ENCODE data around the gene TMTC1.

The TMTC1 gene

GRCh38 chr12:29671742-29672141 is 112.0 kb downstream of the TMTC1 start:
- H3K9me3 Mint-ChIP-seq: no peaks in the 10 kb centered on the region
- H3K4me1 Mint-ChIP-seq: no peaks in the 10 kb centered on the region
- no peaks in the 10 kb centered on the region for H3K27me3 Mint-ChIP-seq
- no peak for DNase-seq
- H3K27ac Mint-ChIP-seq: no peak overlapping the region
- CTCF ChIA-PET: no interaction called here
- no peak overlapping the region for H3K4me3 Mint-ChIP-seq
- H3K36me3 Mint-ChIP-seq: no peaks in the 10 kb centered on the region

GRCh38 chr12:29667011-29667410 is 116.7 kb downstream of the TMTC1 start:
- DNase-seq: no peak
- no peak overlapping the region for H3K27ac Mint-ChIP-seq
- no peak overlapping the region for H3K4me3 Mint-ChIP-seq
- H3K4me1 Mint-ChIP-seq: no peaks in the 10 kb centered on the region
- CTCF ChIA-PET: no interaction called here
- peaks cover 1% of the 10 kb centered on the region for H3K9me3 Mint-ChIP-seq
- H3K36me3 Mint-ChIP-seq: no peaks in the 10 kb centered on the region
- H3K27me3 Mint-ChIP-seq: no peaks in the 10 kb centered on the region

- Mint-ChIP-seq H3K27ac (no peak overlapping the region), H3K9me3 (peaks cover 1% of the 10 kb centered on the region), H3K36me3 (no peaks in the 10 kb centered on the region), H3K27me3 (no peaks in the 10 kb centered on the region), H3K4me1 (no peaks in the 10 kb centered on the region), H3K4me3 (no peak overlapping the region)
- CTCF ChIA-PET: no interaction called here
- no peak for DNase-seq
Observed at GRCh38 chr12:29665107-29665506, 118.6 kb downstream of the TMTC1 start.

- no peak for DNase-seq
- no peak overlapping the region for H3K4me3 Mint-ChIP-seq
Observed at GRCh38 chr12:29662734-29663323, 120.9 kb downstream of the TMTC1 start.

GRCh38 chr12:29660847-29661246 is 122.9 kb downstream of the TMTC1 start:
- H3K27me3 Mint-ChIP-seq: no peaks in the 10 kb centered on the region
- no peak overlapping the region for H3K27ac Mint-ChIP-seq
- DNase-seq: no peak
- CTCF ChIA-PET: no interaction called here
- peaks cover 1% of the 10 kb centered on the region for H3K9me3 Mint-ChIP-seq
- H3K4me1 Mint-ChIP-seq: no peaks in the 10 kb centered on the region
- H3K4me3 Mint-ChIP-seq: no peak overlapping the region
- H3K36me3 Mint-ChIP-seq: no peaks in the 10 kb centered on the region

More at GRCh38 chr12:29662734-29663323, 120.9 kb downstream of the TMTC1 start:
- Mint-ChIP-seq H3K9me3 (peaks cover 1% of the 10 kb centered on the region), H3K36me3 (no peaks in the 10 kb centered on the region), H3K4me1 (no peaks in the 10 kb centered on the region), H3K27ac (no peak overlapping the region), H3K27me3 (no peaks in the 10 kb centered on the region)
- CTCF ChIA-PET: no interaction called here

GRCh38 chr12:29656762-29657538 is 126.8 kb downstream of the TMTC1 start:
- Mint-ChIP-seq H3K4me1 (no peaks in the 10 kb centered on the region), H3K9me3 (no peaks in the 10 kb centered on the region)
- no peak for DNase-seq

GRCh38 chr12:29655861-29656260 is 127.9 kb downstream of the TMTC1 start:
- Mint-ChIP-seq H3K4me1 (no peaks in the 10 kb centered on the region), H3K27ac (no peak overlapping the region), H3K36me3 (no peaks in the 10 kb centered on the region), H3K27me3 (no peaks in the 10 kb centered on the region), H3K4me3 (no peak overlapping the region), H3K9me3 (no peaks in the 10 kb centered on the region)
- DNase-seq: no peak
- CTCF ChIA-PET: no interaction called here

More at GRCh38 chr12:29656762-29657538, 126.8 kb downstream of the TMTC1 start:
- Mint-ChIP-seq H3K36me3 (no peaks in the 10 kb centered on the region), H3K27ac (no peak overlapping the region), H3K27me3 (no peaks in the 10 kb centered on the region), H3K4me3 (no peak overlapping the region)
- CTCF ChIA-PET: no interaction called here

- Mint-ChIP-seq H3K9me3 (no peaks in the 10 kb centered on the region), H3K4me1 (no peaks in the 10 kb centered on the region), H3K27ac (no peak overlapping the region), H3K4me3 (no peak overlapping the region), H3K36me3 (no peaks in the 10 kb centered on the region), H3K27me3 (no peaks in the 10 kb centered on the region)
- DNase-seq: no peak
- CTCF ChIA-PET: no interaction called here
Observed at GRCh38 chr12:29653286-29653685, 130.5 kb downstream of the TMTC1 start.

- no peak overlapping the region for H3K4me3 Mint-ChIP-seq
- CTCF ChIA-PET: no interaction called here
- no peaks in the 10 kb centered on the region for H3K27me3 Mint-ChIP-seq
- H3K4me1 Mint-ChIP-seq: no peaks in the 10 kb centered on the region
- no peaks in the 10 kb centered on the region for H3K9me3 Mint-ChIP-seq
- no peak overlapping the region for H3K27ac Mint-ChIP-seq
- DNase-seq: no peak
- no peaks in the 10 kb centered on the region for H3K36me3 Mint-ChIP-seq
Observed at GRCh38 chr12:29650371-29650770, 133.4 kb downstream of the TMTC1 start.

GRCh38 chr12:29649722-29650121 is 134.0 kb downstream of the TMTC1 start:
- Mint-ChIP-seq H3K4me1 (no peaks in the 10 kb centered on the region), H3K27ac (no peak overlapping the region), H3K36me3 (no peaks in the 10 kb centered on the region), H3K9me3 (no peaks in the 10 kb centered on the region), H3K27me3 (no peaks in the 10 kb centered on the region), H3K4me3 (no peak overlapping the region)
- DNase-seq: no peak
- CTCF ChIA-PET: no interaction called here

- CTCF ChIA-PET: no interaction called here
- H3K9me3 Mint-ChIP-seq: no peaks in the 10 kb centered on the region
- H3K36me3 Mint-ChIP-seq: no peaks in the 10 kb centered on the region
- no peak for DNase-seq
- H3K4me1 Mint-ChIP-seq: no peaks in the 10 kb centered on the region
- no peak overlapping the region for H3K4me3 Mint-ChIP-seq
- H3K27ac Mint-ChIP-seq: no peak overlapping the region
- no peaks in the 10 kb centered on the region for H3K27me3 Mint-ChIP-seq
Observed at GRCh38 chr12:29644536-29645162, 139.1 kb downstream of the TMTC1 start.

- DNase-seq: no peak
- H3K4me3 Mint-ChIP-seq: no peak overlapping the region
- no peak overlapping the region for H3K27ac Mint-ChIP-seq
- no peaks in the 10 kb centered on the region for H3K4me1 Mint-ChIP-seq
- no peaks in the 10 kb centered on the region for H3K9me3 Mint-ChIP-seq
- CTCF ChIA-PET: no interaction called here
- no peaks in the 10 kb centered on the region for H3K27me3 Mint-ChIP-seq
- no peaks in the 10 kb centered on the region for H3K36me3 Mint-ChIP-seq
Observed at GRCh38 chr12:29640589-29641345, 143.0 kb downstream of the TMTC1 start.

- CTCF ChIA-PET: no interaction called here
- H3K27ac Mint-ChIP-seq: no peak overlapping the region
- no peaks in the 10 kb centered on the region for H3K9me3 Mint-ChIP-seq
- H3K4me1 Mint-ChIP-seq: no peaks in the 10 kb centered on the region
- H3K36me3 Mint-ChIP-seq: no peaks in the 10 kb centered on the region
- no peak for DNase-seq
- H3K4me3 Mint-ChIP-seq: no peak overlapping the region
- H3K27me3 Mint-ChIP-seq: no peaks in the 10 kb centered on the region
Observed at GRCh38 chr12:29639893-29640495, 143.7 kb downstream of the TMTC1 start.

GRCh38 chr12:29638528-29638927 is 145.2 kb downstream of the TMTC1 start:
- no peak overlapping the region for H3K27ac Mint-ChIP-seq
- no peaks in the 10 kb centered on the region for H3K27me3 Mint-ChIP-seq
- H3K4me3 Mint-ChIP-seq: no peak overlapping the region
- H3K36me3 Mint-ChIP-seq: no peaks in the 10 kb centered on the region
- CTCF ChIA-PET: no interaction called here
- no peaks in the 10 kb centered on the region for H3K9me3 Mint-ChIP-seq
- no peak for DNase-seq
- H3K4me1 Mint-ChIP-seq: no peaks in the 10 kb centered on the region
